GM23248 (cell line): ENCODE data around the gene GABRG3. TPM values are rescaled to one million over a fixed set of nuclear protein-coding genes. Genes with fewer than 3 reads are reported as not detected.

Source experiments
- DNase-seq: peaks from one replicate; pipeline ENCODE4 v3.0.0-alpha.2; 2015
- H2AFZ ChIP-seq: fragments of 200-600 bp; sonication (generic); 2 replicates; pipeline ENCODE4 v1.6.1; 2016; ENCODE audit warnings: antibody characterized with exemption
- H3F3A ChIP-seq: fragments of 200-600 bp; sonication (generic); 2 replicates; pipeline ENCODE4 v1.6.1; 2016; ENCODE audit warnings: mild to moderate bottlenecking, antibody characterized with exemption, mixed run types; ENCODE audit not compliant: insufficient read depth
- H3K27ac ChIP-seq: fragments of 200-600 bp; sonication (generic); 2 replicates; pipeline ENCODE4 v1.5.1; 2016; ENCODE audit warnings: mild to moderate bottlenecking
- H3K27me3 ChIP-seq: fragments of 200-600 bp; sonication (generic); replicated peaks from 2 replicates; pipeline ENCODE4 v1.6.1; 2016; ENCODE audit warnings: mild to moderate bottlenecking; ENCODE audit not compliant: insufficient read depth
- H3K36me3 ChIP-seq: fragments of 200-600 bp; sonication (generic); 2 replicates; pipeline ENCODE4 v1.6.1; 2016; ENCODE audit warnings: low read depth, mild to moderate bottlenecking
- H3K4me1 ChIP-seq: fragments of 200-600 bp; sonication (generic); 2 replicates; pipeline ENCODE4 v1.6.1; 2016; ENCODE audit warnings: mild to moderate bottlenecking; ENCODE audit not compliant: insufficient read depth
- H3K4me2 ChIP-seq: fragments of 200-600 bp; sonication (generic); one replicate; pipeline ENCODE4 v1.6.1; 2016; ENCODE audit warnings: mild to moderate bottlenecking; ENCODE audit not compliant: unreplicated experiment
- H3K4me3 ChIP-seq: fragments of 200-600 bp; sonication (generic); 2 replicates; pipeline ENCODE4 v1.5.1; 2016; ENCODE audit warnings: mild to moderate bottlenecking
- H3K79me2 ChIP-seq: fragments of 200-600 bp; sonication (generic); 2 replicates; pipeline ENCODE4 v1.6.1; 2016; ENCODE audit warnings: mild to moderate bottlenecking; ENCODE audit not compliant: insufficient read depth
- H3K9ac ChIP-seq: fragments of 200-600 bp; sonication (generic); 2 replicates; pipeline ENCODE4 v1.6.1; 2016; ENCODE audit warnings: mild to moderate bottlenecking
- H3K9me2 ChIP-seq: fragments of 200-600 bp; sonication (generic); 2 replicates; pipeline ENCODE4 v1.6.1; 2016; ENCODE audit warnings: mixed run types, mild to moderate bottlenecking, moderate library complexity; ENCODE audit not compliant: insufficient read depth
- H3K9me3 ChIP-seq: fragments of 200-600 bp; sonication (generic); one replicate; pipeline ENCODE4 v1.6.1; 2017; ENCODE audit warnings: low read depth
- H4K20me1 ChIP-seq: fragments of 200-600 bp; sonication (generic); 2 replicates; pipeline ENCODE4 v1.6.0; 2016; ENCODE audit not compliant: insufficient read depth
- EZH2 ChIP-seq: fragments of 200-600 bp; sonication (generic); IDR thresholded peaks from 2 replicates; pipeline ENCODE4 v1.6.1; 2018; ENCODE audit warnings: antibody characterized with exemption, mild to moderate bottlenecking; ENCODE audit not compliant: insufficient read depth, poor library complexity, severe bottlenecking
- EZH2phosphoT487 ChIP-seq: fragments of 200-600 bp; sonication (generic); IDR thresholded peaks from 2 replicates; pipeline ENCODE4 v1.6.1; 2018; ENCODE audit warnings: antibody characterized with exemption, moderate library complexity, mild to moderate bottlenecking, low read depth; ENCODE audit not compliant: insufficient read depth
- WGBS, 2 experiments: methylation state at CpG; one replicate each; pipeline ENCODE4 v1.1.6; 2015 to 2017; ENCODE audit warnings: low lambda C conversion rate in 2 of 2, low coverage in 1 of 2; ENCODE audit errors: missing lambda C conversion rate in 2 of 2; 5-methylcytosine and 5-hydroxymethylcytosine counted together
- in situ Hi-C: fragments of 300-500 bp; cut with MboI; formaldehyde crosslinking; loops from 2 replicates; pipeline ENCODE4 v1.15.0; 2020
- polyA plus RNA-seq: library from polyadenylated mRNA; unstranded; fragments of >200 nt; fragmentation: Nextera tagmentation; extraction: Ambion mirVana; gene quantifications from 2 replicates; pipeline ENCODE4 v1.2.1, GENCODE V29; 2016
- total RNA-seq: library from RNA; depleted of rRNA; stranded (reverse); fragments of >200 nt; shearing (Covaris generic); gene quantifications from 2 replicates; pipeline ENCODE4 v1.2.3, GENCODE V29; 2014

Gene GABRG3
- total and polyA plus RNA-seq, 2 experiments from 2014 or later: not detected

DNA sequence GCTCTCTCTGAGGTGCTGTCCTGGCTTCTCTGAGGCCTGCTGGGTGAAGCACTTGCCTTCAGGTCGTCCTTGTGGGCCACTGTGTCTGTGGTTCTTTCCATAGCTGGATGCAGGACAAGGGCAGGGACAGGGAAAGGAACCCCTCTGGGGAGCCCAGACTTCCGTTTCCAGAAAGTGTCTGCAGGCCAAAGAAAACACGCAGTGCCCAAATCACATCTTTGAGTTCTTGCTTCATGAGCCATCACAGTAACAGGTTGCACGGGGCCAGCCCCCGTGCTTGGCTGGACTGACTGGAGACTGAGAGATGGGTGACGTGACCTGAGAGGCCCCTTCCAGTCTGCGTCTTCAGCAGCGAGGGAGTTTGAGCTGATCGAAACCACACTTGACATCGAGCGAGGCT is 115.8 kb downstream of the GABRG3 start:
- H3K4me3 ChIP-seq: no peak overlapping the region
- no peak overlapping the region for H3K27ac ChIP-seq
- H4K20me1 ChIP-seq: no peaks in the 10 kb centered on the region
- DNase-seq: no peak
- no peaks in the 10 kb centered on the region for H3K79me2 ChIP-seq
- no peaks in the 10 kb centered on the region for H3K4me1 ChIP-seq
- 60 to 64% methylated on average over 11 of the region's 11 CpGs for WGBS, 2 experiments
- no peaks in the 10 kb centered on the region for H3K9me3 ChIP-seq
- 0 out of 2 replicates have a peak, but pooled peaks cover 3% of the 10 kb centered on the region for H3K27me3 ChIP-seq
- H2AFZ ChIP-seq: no peak overlapping the region
- TF ChIP-seq EZH2 (no peak), EZH2phosphoT487 (no peak)
- no peaks in the 10 kb centered on the region for H3K9me2 ChIP-seq
- in situ Hi-C loops: no loop called here
- no peaks in the 10 kb centered on the region for H3K36me3 ChIP-seq
- no peak overlapping the region for H3K9ac ChIP-seq
- 0 out of 2 replicates have a peak, but pooled peaks cover 4% of the 10 kb centered on the region for H3F3A ChIP-seq
- no peak overlapping the region for H3K4me2 ChIP-seq

GRCh38 chr15:27087651-27088583 is 116.9 kb downstream of the GABRG3 start:
- Histone ChIP-seq H4K20me1 (no peaks in the 10 kb centered on the region), H3K9me3 (no peaks in the 10 kb centered on the region), H3K4me2 (no peak overlapping the region), H3K4me3 (no peak overlapping the region), H3K9me2 (no peaks in the 10 kb centered on the region), H3K27ac (no peak overlapping the region), H3F3A (0 out of 2 replicates have a peak, but pooled peaks cover 4% of the 10 kb centered on the region), H3K36me3 (no peaks in the 10 kb centered on the region), H3K79me2 (no peaks in the 10 kb centered on the region), H2AFZ (no peak overlapping the region), H3K27me3 (no peaks in the 10 kb centered on the region), H3K4me1 (no peaks in the 10 kb centered on the region), H3K9ac (no peak overlapping the region)
- DNase-seq: no peak
- 68 to 74% methylated on average over 6 to 27 of the region's 27 CpGs for WGBS, 2 experiments
- no peak for TF ChIP-seq EZH2phosphoT487
- TF ChIP-seq EZH2: no peak
- in situ Hi-C loops: no loop called here

- no peaks in the 10 kb centered on the region for H3K9me2 ChIP-seq
- H2AFZ ChIP-seq: no peak overlapping the region
- H3K4me1 ChIP-seq: no peaks in the 10 kb centered on the region
- no peak for DNase-seq
- no peak overlapping the region for H3K4me2 ChIP-seq
- H3K9me3 ChIP-seq: no peaks in the 10 kb centered on the region
- no peak overlapping the region for H3K9ac ChIP-seq
- WGBS, 2 experiments: 66 to 71% methylated on average over 21 of the region's 21 CpGs
- no peak overlapping the region for H3K4me3 ChIP-seq
- H3K36me3 ChIP-seq: no peaks in the 10 kb centered on the region
- no peaks in the 10 kb centered on the region for H3K79me2 ChIP-seq
- TF ChIP-seq EZH2phosphoT487: no peak
- TF ChIP-seq EZH2: no peak
- H4K20me1 ChIP-seq: no peaks in the 10 kb centered on the region
- no peaks in the 10 kb centered on the region for H3K27me3 ChIP-seq
- H3K27ac ChIP-seq: no peak overlapping the region
- 0 out of 2 replicates have a peak, but pooled peaks cover 4% of the 10 kb centered on the region for H3F3A ChIP-seq
- in situ Hi-C loops: no loop called here
These were observed 117.7 kb downstream of the GABRG3 start for GRCh38 chr15:27088584-27089232.

GRCh38 chr15:27089233-27089586 is 118.2 kb downstream of the GABRG3 start:
- no peaks in the 10 kb centered on the region for H4K20me1 ChIP-seq
- H3K9me2 ChIP-seq: no peaks in the 10 kb centered on the region
- TF ChIP-seq EZH2phosphoT487 (no peak), EZH2 (no peak)
- no peak overlapping the region for H3K4me2 ChIP-seq
- H3K9ac ChIP-seq: no peak overlapping the region
- H3K4me1 ChIP-seq: no peaks in the 10 kb centered on the region
- H3K27me3 ChIP-seq: no peaks in the 10 kb centered on the region
- H3F3A ChIP-seq: 0 out of 2 replicates have a peak, but pooled peaks cover 4% of the 10 kb centered on the region
- H3K4me3 ChIP-seq: no peak overlapping the region
- in situ Hi-C loops: no loop called here
- H3K36me3 ChIP-seq: no peaks in the 10 kb centered on the region
- no peak for DNase-seq
- WGBS, 2 experiments: 66% methylated on average over 8 of the region's 8 CpGs
- H2AFZ ChIP-seq: no peak overlapping the region
- H3K27ac ChIP-seq: no peak overlapping the region
- no peaks in the 10 kb centered on the region for H3K9me3 ChIP-seq
- no peaks in the 10 kb centered on the region for H3K79me2 ChIP-seq
